HL-60 (cell line): Measurements from ENCODE around the gene ENTHD1.

Source experiments
- CTCF ChIP-seq: IDR thresholded peaks from one replicate; pipeline ENCODE4 v1.5.1; 2011; ENCODE audit warnings: low read length, control low read depth, inconsistent platforms; ENCODE audit not compliant: insufficient read depth
- GABPA ChIP-seq: IDR thresholded peaks from 2 replicates; pipeline ENCODE4 v1.6.1; 2012; ENCODE audit warnings: low read depth
- POLR2AphosphoS5 ChIP-seq: IDR thresholded peaks from 2 replicates; pipeline ENCODE4 v1.6.1; 2012; ENCODE audit warnings: low read depth
- REST ChIP-seq: IDR thresholded peaks from 2 replicates; pipeline ENCODE4 v1.6.1; 2012; ENCODE audit warnings: low read depth; ENCODE audit not compliant: insufficient replicate concordance
- SPI1 ChIP-seq: IDR thresholded peaks from 2 replicates; pipeline ENCODE4 v1.6.1; 2012; ENCODE audit warnings: low read depth, mild to moderate bottlenecking, borderline replicate concordance

GRCh38 chr22:39931251-39931650, 37.7 kb upstream of the ENTHD1 start:
- TF ChIP-seq CTCF (no peak), SPI1 (no peak), POLR2AphosphoS5 (no peak), GABPA (no peak), REST (no peak)
